HG03558 (cell line): ENCODE measurements around the gene ASIC5.
A peak's percentile ranks its signal among the peaks of the same experiment; 100 is the strongest.
"Not testable (repeated sequence)": the region's sequence is repeated elsewhere in the genome, so short reads cannot be mapped to it uniquely, and the experiment has no call there.

Experiments used
- ATAC-seq: cut with Tn5 transposase; IDR thresholded peaks from one replicate; pipeline ENCODE4 v1.9.1; 2021; ENCODE audit warnings: moderate number of reproducible peaks; ENCODE audit not compliant: unreplicated experiment; ENCODE audit errors: extremely low read depth

The ASIC5 gene

GRCh38 chr4:155805016-155805415 is 61.1 kb downstream of the ASIC5 start:
- ATAC-seq = no peak

- ATAC-seq = no peak
These were observed 63.7 kb downstream of the ASIC5 start for GRCh38 chr4:155802190-155802959.

- ATAC-seq = no peak
These were observed 65.3 kb downstream of the ASIC5 start for GRCh38 chr4:155800685-155801343.

GRCh38 chr4:155799794-155800123 is 66.3 kb downstream of the ASIC5 start:
- no peak for ATAC-seq

GRCh38 chr4:155799116-155799793 is 66.8 kb downstream of the ASIC5 start:
- ATAC-seq = no peak

- not testable (repeated sequence) for ATAC-seq
These were observed 68.5 kb downstream of the ASIC5 start for GRCh38 chr4:155797581-155797980.

- peak; percentile 67 for ATAC-seq
These were observed 70.1 kb downstream of the ASIC5 start for GRCh38 chr4:155795991-155796390.

GRCh38 chr4:155794589-155795236 is 71.4 kb downstream of the ASIC5 start:
- no peak for ATAC-seq

GRCh38 chr4:155789982-155790381 is 76.1 kb downstream of the ASIC5 start:
- ATAC-seq = no peak

- no peak for ATAC-seq
These were observed 76.7 kb downstream of the ASIC5 start for GRCh38 chr4:155789391-155789790.

- ATAC-seq = peak; percentile 95
These were observed 78.9 kb downstream of the ASIC5 start for GRCh38 chr4:155787113-155787710.

GRCh38 chr4:155785828-155786227 is 80.2 kb downstream of the ASIC5 start:
- ATAC-seq = no peak

- no peak for ATAC-seq
These were observed 81.4 kb downstream of the ASIC5 start for GRCh38 chr4:155784637-155785036.

- ATAC-seq = no peak
These were observed 84.7 kb downstream of the ASIC5 start for GRCh38 chr4:155781249-155781831.

GRCh38 chr4:155780775-155781174 is 85.3 kb downstream of the ASIC5 start:
- ATAC-seq = no peak
